SJCRH30 (cell line): ENCODE results near the gene SRSF3. TPM values are rescaled to one million over a fixed set of nuclear protein-coding genes. Genes with fewer than 3 reads are reported as not detected.
"Not testable (repeated sequence)": the region's sequence is repeated elsewhere in the genome, so short reads cannot be mapped to it uniquely, and the experiment has no call there.

Experiments used
- DNase-seq, 2 experiments: peaks; one replicate each; pipeline ENCODE4 v3.0.0-alpha.2; 2015 to 2020
- H3K27ac ChIP-seq: fragments of 250-450 bp; sonication (Bioruptor Pico); 2 replicates; pipeline ENCODE4 v1.5.1; 2020; ENCODE audit warnings: mild to moderate bottlenecking, moderate library complexity
- H3K27me3 ChIP-seq: fragments of 250-450 bp; sonication (Bioruptor Pico); 2 replicates; pipeline ENCODE4 v1.5.1; 2020; ENCODE audit warnings: mild to moderate bottlenecking, moderate library complexity
- H3K36me3 ChIP-seq: fragments of 250-450 bp; sonication (Bioruptor Pico); 2 replicates; pipeline ENCODE4 v1.5.1; 2020; ENCODE audit warnings: mild to moderate bottlenecking, moderate library complexity
- H3K4me1 ChIP-seq: fragments of 250-450 bp; sonication (Bioruptor Pico); 2 replicates; pipeline ENCODE4 v1.5.1; 2020; ENCODE audit warnings: mild to moderate bottlenecking, moderate library complexity
- H3K4me3 ChIP-seq: fragments of 250-450 bp; sonication (Bioruptor Pico); 2 replicates; pipeline ENCODE4 v1.5.1; 2020; ENCODE audit warnings: mild to moderate bottlenecking, moderate library complexity
- H3K9me3 ChIP-seq: fragments of 250-450 bp; sonication (Bioruptor Pico); replicated peaks from 2 replicates; pipeline ENCODE4 v1.5.1; 2020; ENCODE audit warnings: mild to moderate bottlenecking, moderate library complexity
- total RNA-seq: library from RNA; depleted of rRNA; stranded (reverse); fragments of >200 nt; shearing (Covaris generic); gene quantifications from 2 replicates; pipeline ENCODE4 v1.2.3, GENCODE V29; 2014

Gene SRSF3
- total RNA-seq, 1 experiment from 2014 or later = 493 TPM

DNA sequence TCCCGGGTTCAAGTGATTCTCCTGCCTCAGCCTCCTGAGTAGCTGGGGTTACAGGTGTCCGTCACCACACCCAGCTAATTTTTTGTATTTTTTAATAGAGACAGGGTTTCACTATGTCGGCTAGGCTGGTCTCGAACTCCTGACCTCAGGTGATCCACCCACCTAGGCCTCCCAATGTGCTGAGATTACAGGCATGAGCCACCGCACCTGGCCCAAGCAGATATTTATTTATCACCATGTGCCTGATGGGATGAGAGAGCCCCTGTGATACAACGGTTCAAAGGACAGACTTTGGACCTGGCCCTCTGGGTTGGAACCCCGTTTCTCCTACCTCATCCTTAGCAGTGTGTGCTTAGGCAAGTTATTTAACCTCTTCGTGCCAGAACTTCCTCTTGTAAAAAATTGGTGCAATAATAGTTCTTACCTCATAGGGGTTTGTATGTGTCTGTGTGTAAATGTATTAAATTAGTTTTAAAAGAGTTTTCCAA lies 27.7 kb upstream of the SRSF3 start:
- no peak for DNase-seq
- Histone ChIP-seq H3K27me3 (no peaks in the 10 kb centered on the region), H3K4me3 (no peak overlapping the region), H3K27ac (no peak overlapping the region), H3K36me3 (no peaks in the 10 kb centered on the region), H3K9me3 (0 out of 2 replicates have a peak, but pooled peaks cover 3% of the 10 kb centered on the region), H3K4me1 (peaks cover 13% of the 10 kb centered on the region)

DNA sequence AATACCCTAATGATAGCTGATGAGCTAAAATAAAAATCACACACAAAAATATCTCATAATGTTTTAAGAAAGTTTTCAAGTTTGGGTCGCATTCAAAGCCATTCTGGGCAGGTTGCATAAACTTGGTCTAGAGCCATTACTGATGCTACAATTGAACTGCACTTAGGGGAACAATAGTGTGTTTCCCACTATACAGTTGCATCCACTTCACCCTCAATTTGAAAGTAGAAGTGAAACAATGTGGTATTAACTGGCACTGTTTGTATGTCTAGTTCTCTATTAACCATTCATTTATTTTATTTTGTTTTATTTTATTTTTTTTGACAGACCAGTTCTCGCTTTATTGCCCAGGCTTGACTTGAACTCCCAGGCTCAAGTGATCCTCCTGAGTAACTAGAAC lies 23.9 kb upstream of the SRSF3 start:
- Histone ChIP-seq H3K27me3 (no peaks in the 10 kb centered on the region), H3K9me3 (0 out of 2 replicates have a peak, but pooled peaks cover 3% of the 10 kb centered on the region), H3K36me3 (no peaks in the 10 kb centered on the region), H3K4me1 (no peaks in the 10 kb centered on the region), H3K4me3 (no peak overlapping the region), H3K27ac (no peak overlapping the region)
- no peak for DNase-seq

- no peak overlapping the region for H3K4me3 ChIP-seq
- 0 out of 2 replicates have a peak, but pooled peaks cover 3% of the 10 kb centered on the region for H3K9me3 ChIP-seq
- H3K27me3 ChIP-seq = no peaks in the 10 kb centered on the region
- H3K27ac ChIP-seq = no peak overlapping the region
- peaks cover under 1% of the 10 kb centered on the region; the same call in 1 of the 2 replicates for H3K4me1 ChIP-seq
- no peak for DNase-seq
- H3K36me3 ChIP-seq = no peaks in the 10 kb centered on the region
Observed at GRCh38 chr6:36571122-36572043, 22.8 kb upstream of the SRSF3 start.

DNA sequence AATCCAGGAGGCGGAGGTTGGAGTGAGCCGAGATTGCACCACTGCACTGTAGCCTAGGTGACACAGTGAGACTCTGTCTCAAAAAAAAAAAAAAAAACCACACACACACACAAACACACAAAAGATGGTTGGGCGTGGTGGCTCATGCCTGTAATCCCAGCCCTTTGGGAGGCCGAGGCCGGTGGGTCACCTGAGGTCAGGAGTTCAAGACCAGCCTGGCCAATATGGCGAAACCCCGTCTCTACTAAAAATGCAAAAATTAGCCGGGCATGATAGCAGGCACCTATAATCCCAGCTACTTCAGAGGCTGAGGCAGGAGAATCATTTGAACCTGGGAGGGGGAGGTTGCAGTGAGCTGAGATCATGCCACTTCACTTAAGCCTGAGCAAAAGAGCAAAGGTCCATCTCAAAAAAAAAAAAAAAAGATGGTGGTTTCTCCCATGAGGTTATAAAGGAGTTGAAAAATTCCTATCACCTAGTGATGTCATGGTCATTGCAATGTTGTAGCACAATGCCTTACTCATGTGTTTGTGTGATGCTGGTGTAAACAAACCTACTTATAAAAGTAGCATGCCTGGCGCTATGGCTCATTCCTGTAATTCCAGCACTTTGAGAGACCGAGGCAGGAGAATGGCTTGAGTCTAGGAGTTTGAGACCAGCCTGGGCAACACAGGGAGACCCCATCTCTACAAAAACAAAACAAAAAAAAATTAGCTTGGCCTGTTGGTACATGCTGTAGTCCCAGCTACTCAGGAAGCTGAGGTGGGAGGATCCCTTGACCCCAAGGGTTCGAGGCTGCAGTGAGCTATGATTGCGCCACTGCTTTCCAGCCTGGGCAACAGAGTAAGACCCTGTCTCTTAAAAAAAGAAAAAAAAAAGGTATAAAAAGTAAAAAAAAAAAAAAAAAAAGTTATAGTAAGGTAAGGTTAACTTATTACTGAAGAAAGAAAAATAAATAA lies 21.5 kb upstream of the SRSF3 start:
- DNase-seq, H3K4me3 ChIP-seq, H3K9me3 ChIP-seq, H3K27me3 ChIP-seq, H3K36me3 ChIP-seq, H3K27ac ChIP-seq, H3K4me1 ChIP-seq: not testable (repeated sequence)

GRCh38 chr6:36574679-36575078 lies 19.5 kb upstream of the SRSF3 start:
- Histone ChIP-seq H3K27ac (no peak overlapping the region), H3K27me3 (no peaks in the 10 kb centered on the region), H3K36me3 (no peaks in the 10 kb centered on the region), H3K4me1 (peaks cover 26% of the 10 kb centered on the region), H3K4me3 (no peak overlapping the region), H3K9me3 (0 out of 2 replicates have a peak, but pooled peaks cover 3% of the 10 kb centered on the region)
- DNase-seq = no peak

DNA sequence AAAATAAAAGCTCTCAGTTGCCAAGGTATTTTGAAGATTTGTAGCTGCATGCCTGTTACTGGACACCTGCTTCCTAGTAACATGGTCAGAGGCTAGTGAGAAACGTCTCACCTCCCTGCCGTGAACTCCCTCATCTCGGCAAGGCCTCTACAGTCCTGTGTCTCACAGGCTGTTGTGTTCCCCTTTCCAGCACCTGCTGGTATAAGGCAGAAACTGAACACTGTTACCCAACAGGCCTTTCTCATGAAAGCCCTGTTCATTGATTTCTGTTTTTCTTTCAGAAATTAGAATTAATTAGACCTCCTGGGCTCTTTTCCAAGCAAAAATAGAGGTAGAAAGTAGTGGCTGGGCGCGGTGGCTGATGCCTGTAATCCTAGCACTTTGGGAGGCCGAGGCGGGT lies 17.6 kb upstream of the SRSF3 start:
- peak overlapping the region; percentile 86 for H3K27ac ChIP-seq

GRCh38 chr6:36577301-36577700 lies 16.9 kb upstream of the SRSF3 start:
- no peaks in the 10 kb centered on the region for H3K9me3 ChIP-seq
- H3K4me3 ChIP-seq = no peak overlapping the region
- H3K4me1 ChIP-seq = peaks cover 28% of the 10 kb centered on the region
- no peaks in the 10 kb centered on the region for H3K27me3 ChIP-seq
- H3K27ac ChIP-seq = peak overlapping the region; percentile 86
- H3K36me3 ChIP-seq = no peaks in the 10 kb centered on the region
- peak; percentile 68 to 83 for DNase-seq

More for the DNA sequence above, 17.6 kb upstream of the SRSF3 start:
- Histone ChIP-seq H3K27me3 (no peaks in the 10 kb centered on the region), H3K9me3 (no peaks in the 10 kb centered on the region), H3K4me3 (no peak overlapping the region), H3K36me3 (no peaks in the 10 kb centered on the region), H3K4me1 (peaks cover 28% of the 10 kb centered on the region)
- DNase-seq = no peak

GRCh38 chr6:36578030-36578429 lies 16.1 kb upstream of the SRSF3 start:
- Histone ChIP-seq H3K27me3 (no peaks in the 10 kb centered on the region), H3K4me3 (no peak overlapping the region), H3K4me1 (peaks cover 28% of the 10 kb centered on the region), H3K9me3 (no peaks in the 10 kb centered on the region), H3K36me3 (no peaks in the 10 kb centered on the region), H3K27ac (peak overlapping the region; percentile 86)
- DNase-seq = no peak

- Histone ChIP-seq H3K36me3 (no peaks in the 10 kb centered on the region), H3K27me3 (no peaks in the 10 kb centered on the region), H3K27ac (peak overlapping the region; percentile 86), H3K4me1 (peaks cover 28% of the 10 kb centered on the region), H3K9me3 (no peaks in the 10 kb centered on the region), H3K4me3 (no peak overlapping the region)
- no peak for DNase-seq
Observed at GRCh38 chr6:36578431-36578830, 15.7 kb upstream of the SRSF3 start.

- peak overlapping the region; percentile 86 for H3K27ac ChIP-seq
- H3K36me3 ChIP-seq = no peaks in the 10 kb centered on the region
- no peak for DNase-seq
- H3K9me3 ChIP-seq = no peaks in the 10 kb centered on the region
- H3K27me3 ChIP-seq = no peaks in the 10 kb centered on the region
- H3K4me1 ChIP-seq = peaks cover 28% of the 10 kb centered on the region
- H3K4me3 ChIP-seq = no peak overlapping the region
Observed at GRCh38 chr6:36580184-36580526, 14.0 kb upstream of the SRSF3 start.

DNA sequence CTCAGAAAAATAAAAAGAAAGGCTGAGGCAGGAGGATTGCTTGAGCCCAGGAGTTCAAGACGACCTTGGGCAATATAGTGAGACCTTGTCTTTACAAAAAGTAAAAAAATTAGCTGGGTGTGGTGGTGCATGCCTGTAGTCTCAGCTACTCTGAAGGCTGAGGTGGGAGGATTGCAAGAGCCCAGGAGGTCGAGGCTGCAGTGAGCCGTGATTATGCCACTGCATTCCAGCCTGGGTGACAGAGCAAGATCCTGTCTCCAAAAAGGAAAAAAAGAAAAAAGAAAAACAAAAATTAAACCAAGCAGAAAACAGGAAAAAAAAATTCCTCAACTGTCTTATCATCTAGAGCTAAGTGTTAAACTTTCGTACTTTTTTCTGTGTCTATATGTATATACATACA lies 12.4 kb upstream of the SRSF3 start:
- no peaks in the 10 kb centered on the region for H3K9me3 ChIP-seq
- H3K4me3 ChIP-seq = no peak overlapping the region
- peaks cover 24% of the 10 kb centered on the region for H3K4me1 ChIP-seq
- no peaks in the 10 kb centered on the region for H3K27me3 ChIP-seq
- no peak for DNase-seq
- no peak overlapping the region for H3K27ac ChIP-seq
- H3K36me3 ChIP-seq = no peaks in the 10 kb centered on the region

- no peak overlapping the region for H3K27ac ChIP-seq
- H3K9me3 ChIP-seq = no peaks in the 10 kb centered on the region
- no peaks in the 10 kb centered on the region for H3K36me3 ChIP-seq
- no peaks in the 10 kb centered on the region for H3K4me1 ChIP-seq
- no peak for DNase-seq
- no peak overlapping the region for H3K4me3 ChIP-seq
- H3K27me3 ChIP-seq = no peaks in the 10 kb centered on the region
Observed at GRCh38 chr6:36586606-36587005, 7.6 kb upstream of the SRSF3 start.

DNA sequence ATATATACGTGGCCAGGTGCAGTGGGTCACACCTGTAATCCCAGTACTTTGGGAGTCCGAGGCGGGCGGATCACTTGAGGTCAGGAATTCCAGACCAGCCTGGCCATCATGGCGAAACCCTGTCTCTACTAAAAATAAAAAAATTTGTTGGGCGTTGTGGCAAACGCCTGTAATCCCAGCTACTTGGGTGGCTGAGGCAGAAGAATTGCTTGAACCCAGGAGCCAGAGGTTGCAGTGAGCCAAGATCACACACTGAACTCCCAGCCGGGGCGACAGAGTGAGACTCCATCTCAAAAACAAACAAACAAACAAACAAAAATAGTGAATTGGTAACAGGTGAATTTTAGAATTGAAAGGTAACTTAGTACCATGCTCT lies 5.1 kb upstream of the SRSF3 start:
- not testable (repeated sequence) for DNase-seq, H3K4me1 ChIP-seq, H3K36me3 ChIP-seq, H3K9me3 ChIP-seq, H3K4me3 ChIP-seq, H3K27me3 ChIP-seq, H3K27ac ChIP-seq

DNA sequence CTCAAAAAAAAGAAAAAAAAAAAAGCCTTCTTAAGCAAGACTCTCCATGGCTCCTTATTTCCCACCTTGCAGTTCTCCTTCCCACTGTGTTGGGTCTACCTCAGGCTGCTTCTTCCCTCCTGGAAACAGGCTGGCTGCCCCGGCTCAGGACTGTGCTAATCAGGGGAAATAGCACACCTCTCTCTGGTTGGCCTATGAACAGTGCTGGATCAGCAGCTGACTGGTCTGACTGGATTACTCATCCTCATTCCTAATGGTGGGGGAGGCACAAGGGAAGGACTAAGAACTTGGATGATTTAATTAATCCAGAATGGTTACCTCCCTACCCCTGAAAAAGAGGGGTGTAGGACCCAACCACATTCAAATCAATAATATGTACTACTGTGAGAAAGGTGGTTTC lies 3.9 kb upstream of the SRSF3 start:
- no peaks in the 10 kb centered on the region for H3K9me3 ChIP-seq
- no peak overlapping the region for H3K27ac ChIP-seq
- DNase-seq = peak in 1 of 2 experiments; percentile 31
- no peaks in the 10 kb centered on the region for H3K4me1 ChIP-seq
- H3K4me3 ChIP-seq = no peak overlapping the region
- H3K27me3 ChIP-seq = no peaks in the 10 kb centered on the region
- peaks cover 6% of the 10 kb centered on the region for H3K36me3 ChIP-seq

GRCh38 chr6:36592221-36592655 lies 1.9 kb upstream of the SRSF3 start:
- Histone ChIP-seq H3K27ac (no peak overlapping the region), H3K27me3 (no peaks in the 10 kb centered on the region), H3K9me3 (no peaks in the 10 kb centered on the region), H3K4me3 (no peak overlapping the region), H3K36me3 (peaks cover 24% of the 10 kb centered on the region), H3K4me1 (peaks cover 2% of the 10 kb centered on the region; the same call in 1 of the 2 replicates)
- no peak for DNase-seq
